ENCODE data around the gene ATP8A2.

DNA sequence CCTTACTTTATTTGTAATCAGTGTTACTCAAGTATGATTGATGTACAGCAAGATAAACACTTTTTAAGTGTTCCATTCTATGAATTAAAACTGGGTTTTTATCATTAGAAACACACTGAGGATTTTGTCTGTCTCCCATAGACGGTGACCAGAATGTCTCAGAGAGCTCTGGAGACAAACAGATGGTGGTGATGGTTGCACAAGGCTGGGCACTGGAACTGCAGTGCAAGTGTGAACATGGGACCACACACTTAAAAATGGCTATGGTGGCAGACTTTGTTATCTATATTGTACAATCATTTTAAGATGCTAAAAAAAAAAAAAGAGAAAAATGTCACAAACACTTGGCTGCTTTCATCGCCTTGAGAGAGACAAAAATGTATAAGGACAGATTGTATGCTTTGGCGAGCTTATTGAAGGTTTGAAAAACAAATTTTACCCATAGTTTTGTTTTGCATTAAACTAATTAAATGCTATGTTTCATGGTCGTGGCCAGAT lies 407.1 kb downstream of the ATP8A2 start:
- TF ChIP-seq, protein P1, sequence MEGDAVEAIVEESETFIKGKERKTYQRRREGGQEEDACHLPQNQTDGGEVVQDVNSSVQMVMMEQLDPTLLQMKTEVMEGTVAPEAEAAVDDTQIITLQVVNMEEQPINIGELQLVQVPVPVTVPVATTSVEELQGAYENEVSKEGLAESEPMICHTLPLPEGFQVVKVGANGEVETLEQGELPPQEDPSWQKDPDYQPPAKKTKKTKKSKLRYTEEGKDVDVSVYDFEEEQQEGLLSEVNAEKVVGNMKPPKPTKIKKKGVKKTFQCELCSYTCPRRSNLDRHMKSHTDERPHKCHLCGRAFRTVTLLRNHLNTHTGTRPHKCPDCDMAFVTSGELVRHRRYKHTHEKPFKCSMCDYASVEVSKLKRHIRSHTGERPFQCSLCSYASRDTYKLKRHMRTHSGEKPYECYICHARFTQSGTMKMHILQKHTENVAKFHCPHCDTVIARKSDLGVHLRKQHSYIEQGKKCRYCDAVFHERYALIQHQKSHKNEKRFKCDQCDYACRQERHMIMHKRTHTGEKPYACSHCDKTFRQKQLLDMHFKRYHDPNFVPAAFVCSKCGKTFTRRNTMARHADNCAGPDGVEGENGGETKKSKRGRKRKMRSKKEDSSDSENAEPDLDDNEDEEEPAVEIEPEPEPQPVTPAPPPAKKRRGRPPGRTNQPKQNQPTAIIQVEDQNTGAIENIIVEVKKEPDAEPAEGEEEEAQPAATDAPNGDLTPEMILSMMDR (IDR thresholded peaks at IDR 0.05) = no peak
- no peak for TF ChIP-seq EZH2phosphoT487 (IDR thresholded peaks at IDR 0.05)
- no peak for TF ChIP-seq EZH2 (IDR thresholded peaks at IDR 0.05)

Data from neural progenitor cell (in vitro differentiated cells).